Measurements from ENCODE around the gene UBP1.
"Not testable (repeated sequence)": the region's sequence is repeated elsewhere in the genome, so short reads cannot be mapped to it uniquely, and the experiment has no call there.

The UBP1 gene

GRCh38 chr3:33430571-33430970 is 9.6 kb downstream of the UBP1 start:
- DNase-seq = no peak

- no peak for DNase-seq
Measured at GRCh38 chr3:33430061-33430460, 10.1 kb downstream of the UBP1 start.

GRCh38 chr3:33429306-33429705 is 10.9 kb downstream of the UBP1 start:
- DNase-seq = not testable (repeated sequence)

- no peak for DNase-seq
Measured at GRCh38 chr3:33428734-33429133, 11.5 kb downstream of the UBP1 start.

GRCh38 chr3:33426630-33427317 is 13.4 kb downstream of the UBP1 start:
- no peak for DNase-seq

- no peak for DNase-seq
Measured at GRCh38 chr3:33426068-33426467, 14.1 kb downstream of the UBP1 start.

- no peak for DNase-seq
Measured at GRCh38 chr3:33425453-33425852, 14.8 kb downstream of the UBP1 start.

- DNase-seq = no peak
Measured at GRCh38 chr3:33424606-33425452, 15.4 kb downstream of the UBP1 start.

GRCh38 chr3:33420966-33421365 is 19.2 kb downstream of the UBP1 start:
- no peak for DNase-seq

GRCh38 chr3:33419948-33420347 is 20.3 kb downstream of the UBP1 start:
- DNase-seq = no peak

- DNase-seq = no peak
Measured at GRCh38 chr3:33417066-33417673, 23.0 kb downstream of the UBP1 start.

- DNase-seq = not testable (repeated sequence)
Measured at GRCh38 chr3:33410816-33411215, 29.4 kb downstream of the UBP1 start.

- no peak for DNase-seq
Measured at GRCh38 chr3:33403756-33404155, 36.4 kb downstream of the UBP1 start.

- DNase-seq = no peak
Measured at GRCh38 chr3:33402936-33403335, 37.3 kb downstream of the UBP1 start.

- DNase-seq = no peak
Measured at GRCh38 chr3:33401781-33402180, 38.4 kb downstream of the UBP1 start.

- DNase-seq = no peak
Measured at GRCh38 chr3:33398410-33398809, 41.8 kb downstream of the UBP1 start.

GRCh38 chr3:33395900-33396299 is 44.3 kb downstream of the UBP1 start:
- no peak for DNase-seq

- no peak for DNase-seq
Measured at GRCh38 chr3:33394403-33395054, 45.7 kb downstream of the UBP1 start.

GRCh38 chr3:33392703-33393125 is 47.5 kb downstream of the UBP1 start:
- DNase-seq = no peak

GRCh38 chr3:33392144-33392543 is 48.1 kb downstream of the UBP1 start:
- no peak for DNase-seq

GRCh38 chr3:33391255-33391995 is 48.8 kb downstream of the UBP1 start:
- no peak for DNase-seq

GRCh38 chr3:33389908-33390307 is 50.3 kb downstream of the UBP1 start:
- no peak for DNase-seq
